GM06990 (cell line): ENCODE measurements around the gene AGAP1.

ENCODE experiments used
- DNase-seq: peaks from one replicate; pipeline ENCODE4 v3.0.0-alpha.2; 2011; ENCODE audit not compliant: insufficient read length; ENCODE audit errors: extremely low read depth
- H3K27me3 ChIP-seq: replicated peaks from 2 replicates; pipeline ENCODE4 v1.6.0; 2011; ENCODE audit warnings: low read length; ENCODE audit not compliant: control insufficient read depth, insufficient read depth
- H3K36me3 ChIP-seq: 2 replicates; pipeline ENCODE4 v1.5.1; 2011; ENCODE audit warnings: low read length; ENCODE audit not compliant: control insufficient read depth, insufficient read depth
- H3K4me3 ChIP-seq: replicated peaks from 2 replicates; pipeline ENCODE4 v1.5.1; 2011; ENCODE audit warnings: low read depth, mild to moderate bottlenecking, control low read depth, low read length
- CTCF ChIP-seq: IDR thresholded peaks from 2 replicates; pipeline ENCODE4 v1.5.1; 2011; ENCODE audit warnings: low read length, control low read depth, mild to moderate bottlenecking, inconsistent platforms; ENCODE audit not compliant: insufficient read depth, poor library complexity, severe bottlenecking

The AGAP1 gene

GRCh38 chr2:236157815-236158498 is 664.1 kb downstream of the AGAP1 start:
- Histone ChIP-seq H3K27me3 (no peaks in the 10 kb centered on the region; the same call in 1 of the 2 replicates), H3K4me3 (no peak overlapping the region), H3K36me3 (no peaks in the 10 kb centered on the region)
- DNase-seq = no peak
- TF ChIP-seq CTCF = no peak

GRCh38 chr2:236158969-236159777 is 665.3 kb downstream of the AGAP1 start:
- TF ChIP-seq CTCF = no peak
- no peak for DNase-seq
- H3K36me3 ChIP-seq = no peaks in the 10 kb centered on the region
- no peaks in the 10 kb centered on the region; the same call in 1 of the 2 replicates for H3K27me3 ChIP-seq
- no peak overlapping the region for H3K4me3 ChIP-seq

GRCh38 chr2:236159778-236160170 is 665.9 kb downstream of the AGAP1 start:
- no peak for TF ChIP-seq CTCF
- no peaks in the 10 kb centered on the region for H3K36me3 ChIP-seq
- no peak overlapping the region for H3K4me3 ChIP-seq
- DNase-seq = no peak
- H3K27me3 ChIP-seq = no peaks in the 10 kb centered on the region; the same call in 1 of the 2 replicates

- H3K27me3 ChIP-seq = no peaks in the 10 kb centered on the region; the same call in 1 of the 2 replicates
- no peaks in the 10 kb centered on the region for H3K36me3 ChIP-seq
- DNase-seq = no peak
- TF ChIP-seq CTCF = no peak
- no peak overlapping the region for H3K4me3 ChIP-seq
These were observed 666.7 kb downstream of the AGAP1 start for GRCh38 chr2:236160366-236161081.

- TF ChIP-seq CTCF = no peak
- Histone ChIP-seq H3K4me3 (no peak overlapping the region), H3K36me3 (no peaks in the 10 kb centered on the region), H3K27me3 (no peaks in the 10 kb centered on the region; the same call in none of the 2 replicates)
- no peak for DNase-seq
These were observed 667.2 kb downstream of the AGAP1 start for GRCh38 chr2:236161082-236161462.
